Middle frontal gyrus (tissue), 1 donor: ENCODE data around the gene ARMC8.
"Not testable (repeated sequence)": the region's sequence is repeated elsewhere in the genome, so short reads cannot be mapped to it uniquely, and the experiment has no call there.

Experiments used
- DNase-seq: peaks from one replicate; pipeline ENCODE4 v3.0.0-alpha.2; 2015; ENCODE audit warnings: low spot score; ENCODE audit errors: extremely low spot score

ARMC8 gene, protein sequence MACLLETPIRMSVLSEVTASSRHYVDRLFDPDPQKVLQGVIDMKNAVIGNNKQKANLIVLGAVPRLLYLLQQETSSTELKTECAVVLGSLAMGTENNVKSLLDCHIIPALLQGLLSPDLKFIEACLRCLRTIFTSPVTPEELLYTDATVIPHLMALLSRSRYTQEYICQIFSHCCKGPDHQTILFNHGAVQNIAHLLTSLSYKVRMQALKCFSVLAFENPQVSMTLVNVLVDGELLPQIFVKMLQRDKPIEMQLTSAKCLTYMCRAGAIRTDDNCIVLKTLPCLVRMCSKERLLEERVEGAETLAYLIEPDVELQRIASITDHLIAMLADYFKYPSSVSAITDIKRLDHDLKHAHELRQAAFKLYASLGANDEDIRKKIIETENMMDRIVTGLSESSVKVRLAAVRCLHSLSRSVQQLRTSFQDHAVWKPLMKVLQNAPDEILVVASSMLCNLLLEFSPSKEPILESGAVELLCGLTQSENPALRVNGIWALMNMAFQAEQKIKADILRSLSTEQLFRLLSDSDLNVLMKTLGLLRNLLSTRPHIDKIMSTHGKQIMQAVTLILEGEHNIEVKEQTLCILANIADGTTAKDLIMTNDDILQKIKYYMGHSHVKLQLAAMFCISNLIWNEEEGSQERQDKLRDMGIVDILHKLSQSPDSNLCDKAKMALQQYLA

DNA sequence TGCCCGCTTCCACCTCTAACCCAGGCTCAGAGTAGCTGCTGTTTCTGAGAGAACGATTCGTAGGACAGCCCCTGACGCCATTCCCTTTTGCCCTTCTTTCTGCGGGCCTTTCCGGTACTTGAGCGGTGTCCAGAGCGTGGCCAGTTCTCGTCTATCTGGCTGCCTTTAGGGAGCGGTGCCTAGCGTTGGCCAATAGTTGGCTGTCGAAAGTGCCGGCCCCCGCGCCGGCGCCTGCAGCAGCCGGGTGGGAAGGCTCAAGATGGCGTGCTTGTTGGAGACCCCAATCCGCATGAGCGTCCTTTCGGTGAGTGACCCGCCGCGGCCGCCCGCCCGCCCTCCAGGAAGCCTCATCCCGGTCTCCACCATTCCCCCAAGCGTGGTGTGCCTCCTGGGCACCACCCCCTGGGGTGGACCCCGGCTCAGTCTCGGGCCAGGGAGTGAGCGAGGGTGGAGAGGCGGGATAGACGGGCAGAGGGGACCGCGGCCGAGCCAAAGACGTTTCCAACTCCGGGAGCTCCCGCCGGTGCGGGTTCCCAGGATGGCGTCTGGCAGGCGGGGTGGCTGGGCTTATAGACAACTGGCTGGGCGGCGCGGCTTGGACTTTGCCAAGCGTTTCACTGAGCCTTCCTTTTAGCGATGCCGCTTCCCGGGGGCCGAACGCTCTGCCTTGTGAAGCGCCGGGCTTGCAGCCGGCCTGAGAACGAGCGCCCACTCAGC, at the start of gene ARMC8:
TSS of gene ARMC8 (plus strand) at position 6 of the 717 bp plus-strand sequence. CDS start at position 260, 254 bp downstream.
- DNase-seq: peak; percentile 15

DNA sequence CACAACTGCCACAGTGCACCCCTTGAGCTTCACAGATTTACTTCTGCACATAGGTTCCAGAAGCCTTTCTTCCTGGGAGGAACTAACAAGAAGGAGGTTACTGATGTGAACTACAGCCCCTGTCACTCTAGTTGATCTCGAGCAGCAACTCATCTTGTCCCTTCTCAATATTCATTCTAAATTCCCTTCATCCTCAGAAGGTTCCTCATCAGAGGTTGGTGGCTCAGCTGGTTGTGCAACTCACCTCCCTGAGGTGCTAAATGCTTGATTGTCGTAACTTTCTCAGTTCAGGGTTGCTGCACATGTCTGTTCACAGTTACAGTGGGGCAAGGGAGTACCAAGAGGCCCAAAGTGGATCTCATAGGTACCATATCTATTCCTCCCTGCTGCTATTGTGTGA, 49.2 kb upstream of the ARMC8 start:
- no peak for DNase-seq

DNA sequence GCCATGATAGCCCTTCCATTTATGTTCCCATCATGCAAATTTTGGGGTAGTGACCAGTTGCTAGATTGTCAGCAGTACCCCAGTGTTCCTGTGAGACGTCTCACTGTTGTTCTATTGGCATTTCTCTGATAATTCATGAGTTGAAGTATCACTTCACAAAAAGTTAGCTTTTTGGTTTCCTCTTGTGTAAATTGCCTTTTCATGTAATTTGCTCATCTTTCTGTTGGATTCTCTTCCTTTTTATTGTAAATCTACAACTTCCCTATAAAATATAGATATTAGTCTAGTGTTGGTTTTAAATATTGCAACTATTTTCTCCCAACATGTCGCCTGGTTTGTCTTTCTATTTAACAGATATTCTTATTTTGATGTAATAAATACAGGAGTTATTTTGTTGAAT, 47.4 kb upstream of the ARMC8 start:
- no peak for DNase-seq

DNA sequence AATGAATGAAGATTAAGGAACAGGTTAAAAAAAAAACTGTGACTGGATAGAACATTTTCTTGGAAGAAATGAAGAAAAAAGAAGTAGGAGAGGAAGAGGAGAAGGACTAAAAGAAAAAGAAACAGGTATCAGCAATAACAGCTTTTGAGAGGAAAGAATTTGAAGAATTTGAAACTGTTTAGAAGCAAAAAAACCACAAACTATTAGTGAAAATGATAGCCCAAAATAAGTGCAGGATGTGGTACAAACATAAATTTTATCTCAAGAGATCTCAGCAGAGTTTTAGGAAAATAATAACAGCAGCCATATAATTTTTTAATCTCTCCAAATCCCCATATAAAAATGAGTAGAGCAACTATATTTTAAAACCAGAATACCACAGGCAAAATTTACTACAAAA, 46.2 kb upstream of the ARMC8 start:
- DNase-seq: no peak

DNA sequence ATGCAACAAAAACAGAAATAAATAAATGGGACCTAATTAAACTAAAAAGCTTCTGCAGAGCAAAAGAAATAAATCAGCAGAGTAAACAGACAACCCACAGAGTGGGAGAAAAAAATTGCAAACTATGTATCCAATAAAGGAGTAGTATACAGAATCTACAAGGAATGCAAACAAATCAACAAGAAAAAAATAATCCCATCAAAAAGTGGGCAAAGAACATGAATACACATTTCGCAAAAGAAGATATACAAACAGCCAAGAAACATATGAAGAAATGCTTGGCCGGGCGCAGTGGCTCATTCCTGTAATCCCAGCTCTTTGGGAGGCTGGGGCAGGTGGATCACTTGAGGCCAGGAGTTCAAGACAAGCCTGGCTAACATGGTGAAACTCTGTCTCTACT, 44.9 kb upstream of the ARMC8 start:
- DNase-seq: not testable (repeated sequence)

DNA sequence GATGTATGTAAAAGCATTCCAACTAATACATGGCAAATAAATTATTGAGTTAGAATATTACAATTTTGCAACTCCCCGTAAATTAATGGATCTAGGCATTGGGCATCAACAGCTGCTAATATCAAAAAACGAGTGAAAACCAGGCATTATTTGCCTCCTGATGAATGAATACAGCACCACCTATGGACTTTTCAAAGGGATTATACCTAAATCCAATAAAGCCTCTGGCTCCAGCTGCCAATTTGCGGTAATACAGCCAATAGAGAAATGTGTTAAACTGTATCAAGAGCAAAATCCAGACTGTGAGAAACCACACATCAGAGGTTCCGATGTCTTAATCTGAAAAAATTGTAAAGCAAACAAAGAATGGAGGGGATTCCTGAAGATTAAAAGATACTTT, 38.6 kb upstream of the ARMC8 start:
- DNase-seq: no peak

DNA sequence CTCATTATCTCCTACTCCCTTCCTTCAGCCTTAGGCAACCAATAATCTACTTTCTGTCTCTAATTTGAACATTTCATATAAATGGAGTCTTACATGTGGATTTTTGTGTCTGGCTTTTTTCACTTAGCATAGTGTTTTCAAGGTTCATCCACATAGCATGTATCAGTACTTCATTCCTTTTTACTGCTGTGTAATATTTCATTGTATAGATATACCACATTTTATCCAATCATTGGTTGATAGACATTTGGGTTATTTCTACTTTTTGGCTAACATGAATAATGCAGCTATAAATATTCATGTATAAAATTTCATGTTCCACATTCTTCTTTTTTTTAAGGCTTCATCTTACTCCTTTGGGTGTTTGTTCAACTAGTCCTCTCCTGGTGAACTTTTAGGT, 32.6 kb upstream of the ARMC8 start:
- DNase-seq: no peak

DNA sequence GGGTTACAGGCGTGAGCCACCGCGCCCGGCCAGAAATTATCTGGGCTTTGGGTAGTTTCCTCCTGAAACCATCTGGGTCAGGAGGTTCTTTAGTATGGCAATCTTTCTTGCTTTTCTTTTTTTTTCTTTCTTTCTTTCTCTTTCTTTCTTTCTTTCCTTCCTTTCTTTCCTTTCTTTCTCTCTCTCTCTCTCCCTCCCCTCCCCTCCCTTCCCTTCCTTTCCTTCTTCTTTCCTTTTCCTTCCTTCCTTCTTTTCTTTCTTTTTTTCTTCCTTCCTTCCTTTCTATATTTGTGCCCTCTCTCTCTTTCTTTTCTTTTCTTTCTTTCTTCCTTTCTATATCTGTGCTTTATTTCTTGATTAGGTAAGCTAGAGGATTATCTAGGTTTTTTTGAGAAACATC, 29.4 kb upstream of the ARMC8 start:
- DNase-seq: no peak

DNA sequence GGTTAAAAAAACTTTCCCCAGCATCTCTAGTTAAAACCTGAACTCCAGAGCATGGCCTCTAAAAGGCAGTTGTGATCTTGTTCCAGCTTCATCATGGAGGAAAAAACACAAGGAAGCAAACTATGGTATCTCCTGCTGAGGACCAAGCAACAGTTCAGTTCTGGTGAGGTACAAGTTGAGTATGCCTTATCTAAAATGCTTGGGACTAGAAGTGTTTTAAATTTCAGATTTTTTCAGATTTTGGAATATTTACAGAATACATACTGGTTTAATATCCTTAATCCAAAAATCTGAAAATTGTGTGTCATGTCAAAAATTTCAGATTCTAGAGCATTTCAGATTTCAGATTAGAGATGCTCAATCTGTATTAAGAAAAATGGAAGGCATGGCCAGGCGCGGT, 22.0 kb upstream of the ARMC8 start:
- DNase-seq: no peak

DNA sequence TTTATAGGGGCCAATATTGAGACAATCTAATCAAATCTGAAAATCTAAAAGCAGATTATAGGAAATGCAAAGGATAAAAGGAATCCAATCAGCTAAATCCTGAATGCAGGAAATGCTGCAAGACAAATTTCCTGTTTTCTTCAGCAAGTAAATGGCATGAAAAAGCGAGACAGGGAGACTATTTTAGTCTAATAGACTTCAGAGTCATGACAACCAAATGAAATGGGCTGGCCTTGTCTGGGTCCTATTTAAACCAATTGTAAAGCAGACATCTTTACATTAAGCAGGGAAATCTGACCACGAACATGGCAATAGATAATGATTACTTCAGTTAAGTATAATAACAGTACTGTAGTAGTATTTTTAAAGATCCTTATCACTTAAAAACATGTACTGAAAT, 14.5 kb upstream of the ARMC8 start:
- DNase-seq: no peak

DNA sequence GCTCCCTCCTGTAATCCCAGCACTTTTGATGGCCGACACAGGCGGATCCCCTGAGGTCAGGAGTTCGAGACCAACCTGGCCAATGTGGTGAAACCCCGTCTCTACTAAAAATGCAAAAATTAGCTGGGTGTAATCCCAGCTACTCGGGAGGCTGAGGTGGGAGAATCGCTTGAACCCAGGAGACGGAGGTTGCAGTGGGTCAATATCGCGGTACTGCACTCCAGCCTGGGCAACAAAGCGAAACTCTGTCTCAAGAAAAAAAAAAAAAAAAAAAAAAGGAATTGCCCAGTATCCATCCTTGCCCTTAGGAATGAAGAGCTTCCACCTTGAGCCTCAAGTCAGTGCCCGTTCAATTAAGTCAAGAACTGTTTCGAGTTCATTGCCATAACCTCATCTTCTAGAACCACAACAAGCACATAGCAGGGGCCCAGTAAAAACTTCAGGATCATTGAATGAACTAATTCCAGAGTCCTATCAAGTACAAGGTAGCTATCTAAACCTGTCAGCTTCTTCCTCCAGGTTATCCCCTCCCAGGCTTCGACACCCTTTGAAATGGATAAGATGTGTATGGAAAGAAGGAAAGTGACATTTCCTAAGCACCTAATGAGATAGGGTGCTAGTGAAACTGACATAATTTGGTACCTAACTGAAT, 13.2 kb upstream of the ARMC8 start:
- no peak for DNase-seq

DNA sequence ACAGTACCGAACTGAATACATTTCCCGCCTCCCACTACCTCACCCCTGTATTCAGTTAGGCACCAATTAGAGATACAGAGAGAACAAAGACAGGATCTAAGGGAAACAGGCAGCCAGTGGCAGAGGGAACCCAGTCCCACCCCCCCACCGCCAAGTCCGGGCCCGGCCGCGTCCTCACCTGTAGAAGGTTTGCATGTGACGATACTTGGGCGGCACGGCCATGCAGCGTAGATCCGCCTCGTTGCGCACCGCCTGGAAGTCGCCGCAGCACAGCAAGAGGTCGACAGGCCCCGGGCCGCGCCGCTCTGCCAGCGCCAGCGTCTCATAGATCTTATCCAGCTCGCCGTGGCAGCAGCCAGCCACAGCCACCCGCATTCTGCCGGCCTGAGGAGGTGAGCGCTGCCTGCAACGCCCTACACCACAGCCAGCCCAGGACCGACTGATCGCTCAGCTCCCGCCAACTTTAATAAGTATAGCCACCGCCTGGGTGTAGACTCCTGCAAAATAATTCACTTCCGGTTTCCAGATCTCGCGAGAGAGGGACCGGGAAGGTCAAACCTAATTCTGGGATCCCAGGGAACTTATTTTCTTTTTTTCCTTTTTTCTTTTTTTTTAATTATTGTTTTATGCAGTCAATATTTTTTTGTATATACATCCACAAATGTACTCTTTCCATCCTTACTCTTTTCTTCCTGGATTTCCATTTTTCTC, 12.5 kb upstream of the ARMC8 start, which contains the start of gene DBR1:
TSS of gene DBR1 (minus strand) at position 501 of the 711 bp plus-strand sequence. CDS start at position 375, 126 bp downstream.
- peak; percentile 52 for DNase-seq

DNA sequence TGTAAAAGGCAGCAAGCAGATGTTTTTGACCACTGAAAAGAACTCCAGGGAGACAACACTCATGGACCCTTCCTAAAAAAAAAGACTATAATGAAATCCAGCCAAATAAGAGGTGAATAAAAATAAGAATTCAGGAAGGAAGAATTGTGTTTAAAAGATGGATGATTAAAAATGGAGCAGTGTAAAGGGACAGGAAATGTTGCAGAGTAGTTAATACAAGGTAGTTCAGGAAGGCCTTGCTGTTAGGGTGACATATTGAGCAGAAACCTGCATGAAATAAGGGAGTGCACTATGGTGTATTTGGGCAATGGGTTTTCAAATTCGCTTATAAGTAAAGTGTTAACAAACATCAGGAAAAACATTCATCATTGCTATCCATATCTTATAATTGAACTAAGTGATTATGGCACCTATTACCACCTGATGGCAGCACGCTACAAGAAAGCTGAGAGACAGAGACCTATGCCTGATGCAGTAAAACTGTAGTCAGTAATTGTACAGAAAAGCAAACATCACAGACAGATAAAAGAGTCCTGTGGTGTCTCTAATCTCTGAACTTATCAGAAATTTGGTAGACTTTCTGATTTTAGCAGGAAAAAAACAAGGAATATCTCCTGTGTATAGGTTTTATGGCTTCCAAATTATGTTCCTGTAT, 6.6 kb upstream of the ARMC8 start:
- no peak for DNase-seq

DNA sequence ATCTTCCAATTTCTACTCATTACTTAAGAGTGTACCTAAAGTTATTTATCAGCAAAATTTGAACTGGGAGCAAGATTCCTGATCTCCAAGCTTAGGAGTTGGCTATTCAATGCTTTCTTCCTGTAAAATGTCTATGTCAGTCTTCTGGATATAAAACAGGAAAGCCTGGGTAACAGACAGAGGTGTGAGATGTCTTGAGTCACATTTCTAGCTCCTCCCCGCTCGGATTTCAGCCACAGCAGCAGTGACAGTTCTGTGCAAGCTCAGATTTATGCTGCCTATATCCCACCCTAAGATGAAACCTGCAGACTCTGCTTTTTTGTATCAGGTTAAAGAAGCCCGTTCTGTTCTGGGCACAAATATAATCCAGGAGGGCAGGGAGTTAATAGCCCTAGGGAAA, 2.1 kb upstream of the ARMC8 start:
- DNase-seq: no peak

DNA sequence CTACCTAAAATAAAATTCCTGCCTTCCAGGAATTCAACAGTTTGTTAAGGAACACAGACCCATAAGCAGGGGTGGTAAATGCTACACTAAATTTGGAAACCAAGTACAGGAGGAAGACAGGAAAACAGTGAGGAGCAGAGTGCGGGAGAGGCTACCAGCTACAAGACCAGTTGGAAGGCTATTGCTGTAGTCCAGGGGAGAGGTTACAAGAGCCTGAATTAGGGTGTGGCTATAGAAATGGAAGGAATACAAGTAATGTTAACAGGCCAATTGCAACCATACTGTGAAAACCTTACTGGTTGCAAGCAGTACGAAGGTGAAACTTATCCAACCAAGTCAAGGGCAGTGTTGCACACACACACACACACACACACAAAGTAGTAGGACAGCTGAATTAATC, 880 bp upstream of the ARMC8 start:
- DNase-seq: no peak

DNA sequence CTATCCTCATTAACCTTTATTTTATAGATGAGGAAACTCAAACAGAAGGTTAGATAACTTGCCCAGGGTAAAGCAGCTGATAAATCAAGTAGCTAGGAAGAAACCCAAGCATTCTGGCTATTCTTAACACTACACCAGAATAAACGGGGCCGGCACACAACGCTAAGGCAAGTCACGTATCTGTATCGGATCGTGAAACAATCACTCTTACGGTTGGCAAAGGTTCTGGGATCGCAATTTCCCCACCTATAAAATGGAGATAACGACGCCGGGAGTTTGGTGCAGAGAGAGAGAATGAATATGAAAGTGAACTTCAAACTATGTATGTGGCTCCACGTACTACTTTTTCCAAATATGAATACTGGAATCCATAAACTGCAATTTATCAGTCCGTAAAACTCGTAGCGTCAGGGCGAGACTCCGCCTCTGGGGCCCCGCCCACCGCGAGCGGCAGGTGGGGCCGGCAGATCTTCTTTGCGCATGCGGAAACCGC, 252 bp upstream of the ARMC8 start:
- DNase-seq: peak; percentile 79

DNA sequence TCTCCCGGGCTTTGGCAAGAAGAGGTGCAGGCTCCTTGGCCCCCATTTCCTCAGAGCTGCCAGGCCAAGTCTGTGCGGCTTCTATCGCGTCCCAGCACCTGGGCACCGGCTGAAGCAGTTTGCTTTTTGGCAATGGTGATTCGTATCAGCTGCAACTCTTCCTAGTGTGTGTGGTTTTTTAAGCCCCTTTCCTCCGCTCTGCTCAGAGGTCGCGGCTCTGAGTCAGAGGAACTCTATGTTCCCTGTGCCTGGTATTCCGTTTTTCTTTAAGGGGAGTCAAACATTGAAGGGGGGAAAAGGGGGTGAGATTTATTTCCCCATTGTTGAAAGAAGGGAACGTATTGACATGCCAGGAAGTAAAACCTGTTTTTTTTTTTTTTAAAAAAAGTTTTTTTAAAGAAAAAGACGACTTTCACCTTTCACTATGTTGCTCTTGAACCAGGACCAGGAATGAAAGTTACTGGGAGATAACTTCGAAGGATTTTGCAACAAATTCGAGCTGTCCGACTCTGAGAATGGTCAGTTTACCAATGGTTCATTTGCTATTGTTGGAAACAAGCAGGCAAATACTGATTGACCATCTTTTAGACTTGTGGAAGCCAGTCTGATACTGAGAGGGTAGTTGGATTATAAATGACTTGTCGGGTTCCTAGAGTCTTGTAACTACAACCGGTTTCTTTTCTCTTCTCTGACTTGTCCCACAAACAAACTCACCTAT, 1.1 kb downstream of the ARMC8 start:
- no peak for DNase-seq

DNA sequence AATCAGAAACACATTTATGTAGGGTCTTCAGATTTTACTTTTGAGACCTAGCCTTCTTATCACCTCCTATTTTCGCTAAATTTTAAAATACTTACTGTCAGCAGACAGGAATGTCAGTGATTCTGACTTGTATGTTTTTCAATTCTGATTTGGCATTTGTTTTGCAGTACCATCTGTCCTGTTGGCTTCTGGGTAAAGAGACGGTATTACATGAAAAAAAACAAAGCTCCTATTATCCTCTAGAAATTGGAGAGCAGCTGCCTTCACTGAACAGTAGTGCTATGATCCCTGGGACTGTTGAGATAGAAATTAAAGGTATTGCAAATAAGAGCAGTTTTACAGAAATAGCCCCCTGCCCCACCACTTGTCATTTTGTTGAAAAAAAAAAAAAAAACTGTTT, 8.4 kb downstream of the ARMC8 start:
- no peak for DNase-seq

DNA sequence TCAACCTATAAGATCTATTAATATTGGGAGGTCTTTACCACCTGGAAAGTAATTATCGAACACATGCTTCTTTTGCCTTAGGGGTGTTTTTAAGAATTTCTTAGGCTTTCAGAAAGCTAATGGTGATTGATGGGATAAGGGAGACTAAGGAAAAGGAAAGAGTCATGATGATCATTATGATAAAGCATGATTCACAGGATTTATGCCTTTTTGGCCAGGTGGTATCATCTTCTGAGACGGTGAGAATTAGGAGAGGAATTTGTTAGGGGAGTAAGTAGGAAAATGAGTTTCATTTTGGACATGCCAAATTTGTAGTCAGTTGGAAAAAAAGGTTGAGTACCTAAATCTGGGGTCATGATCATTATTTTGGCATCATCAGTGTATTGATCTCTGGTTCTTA, 8.9 kb downstream of the ARMC8 start:
- no peak for DNase-seq

DNA sequence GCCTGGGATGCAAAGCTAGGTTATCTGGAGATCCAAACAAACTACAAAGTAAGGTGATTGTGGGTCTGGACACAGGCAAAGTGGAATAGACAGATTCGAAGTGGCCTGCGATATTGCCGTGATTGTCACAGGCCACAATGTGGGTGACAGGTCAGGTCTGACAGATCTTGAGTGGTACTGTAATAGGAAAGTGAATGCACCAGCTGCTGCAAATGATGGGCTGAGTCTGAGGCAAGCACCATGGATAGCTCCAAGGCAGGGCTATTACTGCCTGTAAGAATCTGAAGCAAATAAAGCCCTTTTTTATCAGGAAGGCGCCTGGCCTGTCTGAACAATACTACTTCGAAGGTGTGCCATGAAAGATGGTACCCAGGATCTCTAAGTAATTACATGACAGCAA, 10.0 kb downstream of the ARMC8 start:
- DNase-seq: no peak
